SK-N-SH (cell line): Measurements from ENCODE around the gene PFKL. TPM values are rescaled to one million over a fixed set of nuclear protein-coding genes. Genes with fewer than 3 reads are reported as not detected.
"Not testable (repeated sequence)": the region's sequence is repeated elsewhere in the genome, so short reads cannot be mapped to it uniquely, and the experiment has no call there.

ENCODE experiments used
- CTCF ChIA-PET: fragments of 300-600, 350-600 bp; formaldehyde crosslinking; extraction: SDS; loops from one replicate; lab custom pipeline; 2021; lab: Yijun Ruan, JAX
- POLR2A ChIA-PET: fragments of 350-600 bp; sonication (Branson Sonifier 250); formaldehyde crosslinking; extraction: SDS; loops from one replicate; lab custom pipeline; 2020; ENCODE audit warnings: antibody characterized with exemption, inconsistent platforms; lab: Yijun Ruan, JAX
- DNase-seq: peaks from one replicate; pipeline ENCODE4 v3.0.0; 2012
- H2AFZ ChIP-seq: fragments of 200-600 bp; sonication (generic); 2 replicates; pipeline ENCODE4 v1.8.1; 2016; ENCODE audit warnings: antibody characterized with exemption, mild to moderate bottlenecking, low read depth
- H3F3A ChIP-seq: fragments of 200-600 bp; sonication (generic); replicated peaks from 2 replicates; pipeline ENCODE3; 2016; ENCODE audit warnings: antibody characterized with exemption, mild to moderate bottlenecking; ENCODE audit not compliant: insufficient read depth
- H3K27ac ChIP-seq, 2 experiments: fragments of 200-500 bp in 1 of 2; fragments of 200-600 bp in 1 of 2; sonication (Bioruptor generic) in 1 of 2; sonication (generic), shearing (Covaris generic) in 1 of 2; 2 replicates each; pipeline versions ENCODE4 v1.5.1 to v1.6.1; 2014 to 2016; ENCODE audit warnings: low read depth in 2 of 2, inconsistent platforms in 1 of 2, low read length in 1 of 2, mild to moderate bottlenecking in 1 of 2, mixed read lengths in 1 of 2
- H3K27me3 ChIP-seq: fragments of 200-600 bp; sonication (generic), shearing (Covaris generic); 2 replicates; pipeline ENCODE4 v1.6.1; 2016; ENCODE audit warnings: mixed run types; ENCODE audit not compliant: insufficient read depth
- H3K36me3 ChIP-seq, 2 experiments: fragments of 200-500 bp in 1 of 2; fragments of 200-600 bp in 1 of 2; sonication (Bioruptor generic) in 1 of 2; sonication (generic) in 1 of 2; replicated peaks in 1 of 2; 2 replicates each; pipeline versions ENCODE3 to v1.5.1; 2014 to 2016; ENCODE audit warnings: low read length in 1 of 2, mild to moderate bottlenecking in 1 of 2; ENCODE audit not compliant: insufficient read depth in 2 of 2, control insufficient read depth in 1 of 2
- H3K4me1 ChIP-seq, 2 experiments: fragments of 200-500 bp in 1 of 2; fragments of 200-600 bp in 1 of 2; sonication (Bioruptor generic) in 1 of 2; sonication (generic), shearing (Covaris generic) in 1 of 2; 2 replicates each; pipeline versions ENCODE4 v1.5.1 to v1.6.1; 2014 to 2016; ENCODE audit warnings: low read depth in 1 of 2, low read length in 1 of 2, mixed run types in 1 of 2; ENCODE audit not compliant: insufficient read depth in 2 of 2, control insufficient read depth in 1 of 2
- H3K4me2 ChIP-seq: fragments of 200-600 bp; sonication (generic), shearing (Covaris generic); 2 replicates; pipeline ENCODE4 v1.6.1; 2017; ENCODE audit warnings: mixed run types
- H3K4me3 ChIP-seq, 2 experiments: fragments of 200-500 bp in 1 of 2; fragments of 200-600 bp in 1 of 2; sonication (Bioruptor generic) in 1 of 2; sonication (generic), shearing (Covaris generic) in 1 of 2; 2 replicates each; pipeline versions ENCODE4 v1.5.1 to v1.8.1; 2014 to 2016; ENCODE audit warnings: low read depth in 2 of 2, inconsistent platforms in 1 of 2, low read length in 1 of 2, mild to moderate bottlenecking in 1 of 2, mixed read lengths in 1 of 2, moderate library complexity in 1 of 2
- H3K79me2 ChIP-seq: fragments of 200-600 bp; sonication (generic); 2 replicates; pipeline ENCODE4 v1.8.1; 2017; ENCODE audit warnings: mild to moderate bottlenecking; ENCODE audit not compliant: insufficient read depth
- H3K9ac ChIP-seq: fragments of 200-600 bp; sonication (generic); 2 replicates; pipeline ENCODE4 v1.6.1; 2017; ENCODE audit warnings: mixed run types
- H3K9me2 ChIP-seq: fragments of 200-600 bp; sonication (generic); 2 replicates; pipeline ENCODE4 v1.6.1; 2017; ENCODE audit warnings: mixed run types
- H3K9me3 ChIP-seq: fragments of 200-600 bp; sonication (generic); 2 replicates; pipeline ENCODE4 v1.6.1; 2017; ENCODE audit warnings: mixed run types, mild to moderate bottlenecking, moderate library complexity
- H4K20me1 ChIP-seq: fragments of 200-600 bp; sonication (generic); 2 replicates; pipeline ENCODE4 v1.6.1; 2017; ENCODE audit warnings: mild to moderate bottlenecking, mixed run types; ENCODE audit not compliant: insufficient read depth
- CHD2 ChIP-seq: fragments of 150-350 bp; IDR thresholded peaks from 2 replicates; pipeline ENCODE4 v1.6.1; 2018; ENCODE audit warnings: low read length; ENCODE audit not compliant: partially characterized antibody
- ELF1 ChIP-seq: IDR thresholded peaks from 2 replicates; pipeline ENCODE4 v1.4.0; 2012
- EP300 ChIP-seq, 2 experiments: IDR thresholded peaks; 2 replicates each; pipeline versions ENCODE4 v1.4.0 to v1.6.1; 2012; ENCODE audit warnings: borderline replicate concordance in 1 of 2, low read depth in 1 of 2, low read length in 1 of 2
- EZH2phosphoT487 ChIP-seq: fragments of 200-600 bp; sonication (generic); IDR thresholded peaks from 2 replicates; pipeline ENCODE4 v1.6.1; 2017; ENCODE audit warnings: low read depth, mixed run types, mild to moderate bottlenecking, antibody characterized with exemption, moderate library complexity, borderline replicate concordance
- FOSL2 ChIP-seq: IDR thresholded peaks from 2 replicates; pipeline ENCODE4 v1.4.0; 2012; ENCODE audit warnings: low read depth, mild to moderate bottlenecking, moderate library complexity, borderline replicate concordance
- FOXJ3 ChIP-seq: sonication (generic); formaldehyde crosslinking; IDR thresholded peaks from 2 replicates; pipeline ENCODE4 v1.5.1; 2020; ENCODE audit warnings: mild to moderate bottlenecking, missing genetic modification reagents
- FOXM1 ChIP-seq: IDR thresholded peaks from 2 replicates; pipeline ENCODE4 v1.4.0; 2012; ENCODE audit warnings: low read depth, mild to moderate bottlenecking
- GABPA ChIP-seq: IDR thresholded peaks from 2 replicates; pipeline ENCODE4 v1.4.0; 2012; ENCODE audit warnings: low read depth, mild to moderate bottlenecking
- GATA2 ChIP-seq: sonication (generic); formaldehyde crosslinking; IDR thresholded peaks from 2 replicates; pipeline ENCODE4 v1.5.0; 2020; ENCODE audit warnings: mild to moderate bottlenecking, missing genetic modification reagents
- MEF2A ChIP-seq: IDR thresholded peaks from 2 replicates; pipeline ENCODE4 v1.4.0; 2012; ENCODE audit warnings: low read depth, borderline replicate concordance
- MXI1 ChIP-seq: IDR thresholded peaks from 2 replicates; pipeline ENCODE4 v1.6.1; 2012; ENCODE audit warnings: mild to moderate bottlenecking, low read depth, low read length, improper control_type of control experiment
- NRF1 ChIP-seq: IDR thresholded peaks from 2 replicates; pipeline ENCODE4 v1.6.1; 2012; ENCODE audit warnings: low read depth, mild to moderate bottlenecking, low read length
- POLR2AphosphoS5 ChIP-seq: IDR thresholded peaks from 2 replicates; pipeline ENCODE4 v1.6.1; 2012; ENCODE audit warnings: low read depth, low read length
- RCOR1 ChIP-seq: fragments of 150-350 bp; IDR thresholded peaks from 2 replicates; pipeline ENCODE4 v1.6.1; 2017; ENCODE audit warnings: antibody characterized with exemption, low read length
- REST ChIP-seq: IDR thresholded peaks from 2 replicates; pipeline ENCODE4 v1.6.1; 2012; ENCODE audit warnings: mild to moderate bottlenecking, low read depth, low read length, moderate library complexity
- RXRA ChIP-seq: IDR thresholded peaks from 2 replicates; pipeline ENCODE4 v1.4.0; 2012; ENCODE audit warnings: low read depth, mild to moderate bottlenecking, borderline replicate concordance
- SIN3A ChIP-seq: IDR thresholded peaks from 2 replicates; pipeline ENCODE4 v1.6.1; 2012; ENCODE audit warnings: low read depth, mild to moderate bottlenecking, low read length, moderate library complexity, borderline replicate concordance
- SMC3 ChIP-seq: IDR thresholded peaks from 2 replicates; pipeline ENCODE4 v1.6.1; 2012; ENCODE audit warnings: low read depth, low read length, improper control_type of control experiment
- TAF1 ChIP-seq: IDR thresholded peaks from 2 replicates; pipeline ENCODE4 v1.6.1; 2012; ENCODE audit warnings: low read depth, mild to moderate bottlenecking, low read length, moderate library complexity, borderline replicate concordance
- TEAD4 ChIP-seq: IDR thresholded peaks from 2 replicates; pipeline ENCODE4 v1.4.0; 2012; ENCODE audit warnings: mild to moderate bottlenecking, borderline replicate concordance; ENCODE audit not compliant: insufficient read depth
- USF1 ChIP-seq: IDR thresholded peaks from 2 replicates; pipeline ENCODE4 v1.4.0; 2012; ENCODE audit warnings: low read depth, borderline replicate concordance
- USF2 ChIP-seq: fragments of 150-350 bp; IDR thresholded peaks from 2 replicates; pipeline ENCODE4 v1.6.1; 2017; ENCODE audit warnings: antibody characterized with exemption, low read length, low read depth, borderline replicate concordance
- YY1 ChIP-seq: IDR thresholded peaks from 2 replicates; pipeline ENCODE4 v1.4.0; 2012; ENCODE audit warnings: low read depth, mild to moderate bottlenecking
- WGBS: methylation state at CpG from one replicate; pipeline ENCODE4 v1.1.6; 2017; ENCODE audit warnings: low lambda C conversion rate; 5-methylcytosine and 5-hydroxymethylcytosine counted together
- polyA plus RNA-seq, 3 experiments: library from polyadenylated mRNA; depleted of rRNA; stranded (reverse); fragments of >200 nt; gene quantifications; 2 replicates each; pipeline ENCODE4 v1.2.3, GENCODE V29; 2012

The PFKL gene
- polyA plus RNA-seq, 1 of the 3 experiments (the other 2 are of a cell fraction): 118 TPM

GRCh38 chr21:44338971-44339910, 39.4 kb downstream of the PFKL start, which contains the start of gene CFAP410 (continued):
- TF ChIP-seq RCOR1 (no peak), MXI1 (peak; percentile 87), TAF1 (peak; percentile 67), NRF1 (peak; percentile 86), SIN3A (no peak), USF2 (no peak), POLR2AphosphoS5 (peak; percentile 88), FOXJ3 (CRISPR knock-in tag) (no peak), RXRA (no peak), CHD2 (peak; percentile 70), EP300 (IDR thresholded peaks at IDR 0.05; ENCODE audit: borderline replicate concordance in 1 of 2, low read depth in 1 of 2, low read length in 1 of 2) (no peak), USF1 (no peak), TEAD4 (no peak), FOXM1 (no peak), EZH2phosphoT487 (no peak), FOSL2 (no peak), SMC3 (no peak), REST (no peak; the same call in 1 of the 2 replicates), GABPA (peak; percentile 59), MEF2A (no peak), ELF1 (peak; percentile 100), YY1 (peak; percentile 50; the same call in 1 of the 2 replicates), GATA2 (CRISPR knock-in tag) (no peak)

GRCh38 chr21:44341726-44342458, 42.0 kb downstream of the PFKL start:
- not testable (repeated sequence) for DNase-seq, H4K20me1 ChIP-seq, H3K36me3 ChIP-seq, H3K4me2 ChIP-seq, H2AFZ ChIP-seq, H3K9me3 ChIP-seq, H3K27me3 ChIP-seq, H3K79me2 ChIP-seq, H3K27ac ChIP-seq, H3K4me3 ChIP-seq, H3K9me2 ChIP-seq, H3K9ac ChIP-seq
- 71% methylated on average over 12 of the region's 12 CpGs for WGBS
- CTCF ChIA-PET: interaction anchor here (1.7 kb wide), 1 partner anchor 44 kb away, joined by 4 read pairs; no protein-coding TSS in a partner anchor
- peaks cover 23% of the 10 kb centered on the region for H3F3A ChIP-seq
- peaks cover 6 to 10% of the 10 kb centered on the region in 2 experiments; a peak in 2 of 4 replicates for H3K4me1 ChIP-seq
- POLR2A ChIA-PET: interaction anchor here (1.5 kb wide), 1 partner anchor 11 kb away, joined by 3 read pairs; the partner anchor contains the start of gene TRPM2
